Neural cell (in vitro differentiated cells): ENCODE results near the gene RNF215.

Source experiments
- CTCF ChIP-seq: fragments of 450-650 bp; IDR thresholded peaks from 2 replicates; pipeline ENCODE4 v1.5.1; 2014; ENCODE audit warnings: antibody characterized with exemption, mild to moderate bottlenecking, moderate library complexity; ENCODE audit not compliant: poor library complexity, severe bottlenecking
- EP300 ChIP-seq: fragments of 450-650 bp; conservative IDR thresholded peaks from 2 replicates; pipeline ENCODE4 v1.6.1; 2014; ENCODE audit warnings: antibody characterized with exemption, mild to moderate bottlenecking, moderate library complexity; ENCODE audit not compliant: poor library complexity, severe bottlenecking
- EZH2 ChIP-seq: fragments of 200-600, 300-800 bp; shearing (Covaris generic), sonication (generic); IDR thresholded peaks from 2 replicates; pipeline ENCODE4 v1.6.1; 2014; ENCODE audit warnings: antibody characterized with exemption, low read length, borderline replicate concordance, mild to moderate bottlenecking; ENCODE audit not compliant: insufficient read depth, poor library complexity, severe bottlenecking
- MXI1 ChIP-seq: fragments of 450-650 bp; conservative IDR thresholded peaks from 2 replicates; pipeline ENCODE4 v1.6.1; 2014; ENCODE audit warnings: antibody characterized with exemption, mild to moderate bottlenecking; ENCODE audit not compliant: poor library complexity, severe bottlenecking
- POLR2AphosphoS5 ChIP-seq: IDR thresholded peaks from 2 replicates; pipeline ENCODE4 v1.6.1; 2012
- RAD21 ChIP-seq: fragments of 450-650 bp; conservative IDR thresholded peaks from 2 replicates; pipeline ENCODE4 v1.6.1; 2014; ENCODE audit warnings: antibody characterized with exemption, mild to moderate bottlenecking, moderate library complexity
- REST ChIP-seq: IDR thresholded peaks from 2 replicates; pipeline ENCODE4 v1.6.1; 2012; ENCODE audit warnings: borderline replicate concordance
- SMC3 ChIP-seq: fragments of 450-650 bp; conservative IDR thresholded peaks from 2 replicates; pipeline ENCODE4 v1.6.1; 2014; ENCODE audit warnings: antibody characterized with exemption, mild to moderate bottlenecking, moderate library complexity; ENCODE audit not compliant: poor library complexity
- TAF1 ChIP-seq: IDR thresholded peaks from 2 replicates; pipeline ENCODE4 v1.6.1; 2012; ENCODE audit warnings: low read depth

GRCh38 chr22:30416403-30416802, 29.2 kb upstream of the RNF215 start:
- no peak for TF ChIP-seq EZH2
- no peak for TF ChIP-seq CTCF
- no peak for TF ChIP-seq EP300
- no peak for TF ChIP-seq REST
- TF ChIP-seq POLR2AphosphoS5, result no peak
- no peak for TF ChIP-seq RAD21
- no peak for TF ChIP-seq TAF1
- TF ChIP-seq SMC3, result no peak
- no peak for TF ChIP-seq MXI1
